ENCODE results near the gene LSM10.

LSM10 gene

GRCh38 chr1:36386265-36387140, 11.2 kb downstream of the LSM10 start:
- peaks cover 0 to 19% (median 14%) of the 10 kb centered on the region in 5 donors for H3K36me3 ChIP-seq (ENCODE audit: control insufficient read depth in 5 of 5, insufficient read depth in 5 of 5, low read length in 5 of 5)
- H3K9me3 ChIP-seq (ENCODE audit: control insufficient read depth in 5 of 5, low read length in 5 of 5), result no peaks in the 10 kb centered on the region
- no peaks in the 10 kb centered on the region for H3K27me3 ChIP-seq (ENCODE audit: control insufficient read depth in 5 of 5, insufficient read depth in 4 of 5, low read length in 5 of 5)
- peak overlapping the region; percentile 98 for H3K27ac ChIP-seq (ENCODE audit: low read depth, low read length)
- H3K4me3 ChIP-seq (ENCODE audit: low read depth in 1 of 5, low read length in 5 of 5), result peak overlapping the region; percentile 64 to 80 (median 73)
- peak overlapping the region; percentile 80 to 88 (median 82) for H3K9ac ChIP-seq (ENCODE audit: low read length in 5 of 5)
- H3K4me1 ChIP-seq (ENCODE audit: control insufficient read depth in 5 of 5, insufficient read depth in 5 of 5, low read length in 5 of 5), result peaks cover 12 to 66% (median 50%) of the 10 kb centered on the region in 5 donors

GRCh38 chr1:36385410-36386264, 12.1 kb downstream of the LSM10 start, which contains the start of gene STK40:
TSS of gene STK40 (minus strand) at chr1:36385924. CDS start at chr1:36361332, 24,592 bp downstream.
- Histone ChIP-seq H3K9ac (ENCODE audit: low read length in 5 of 5) (peak within 1 kb of the TSS; percentile 85 to 99 (median 95)), H3K36me3 (ENCODE audit: control insufficient read depth in 5 of 5, insufficient read depth in 5 of 5, low read length in 5 of 5) (peaks cover 0 to 10% (median 7%) of the 10 kb centered on the region in 5 donors), H3K9me3 (ENCODE audit: control insufficient read depth in 5 of 5, low read length in 5 of 5) (no peaks in the 10 kb centered on the region), H3K4me3 (ENCODE audit: low read depth in 1 of 5, low read length in 5 of 5) (peak within 1 kb of the TSS; percentile 79 to 93 (median 83)), H3K4me1 (ENCODE audit: control insufficient read depth in 5 of 5, insufficient read depth in 5 of 5, low read length in 5 of 5) (peaks cover 12 to 67% (median 54%) of the 10 kb centered on the region in 5 donors), H3K27me3 (ENCODE audit: control insufficient read depth in 5 of 5, insufficient read depth in 4 of 5, low read length in 5 of 5) (no peaks in the 10 kb centered on the region), H3K27ac (ENCODE audit: low read depth, low read length) (peak within 1 kb of the TSS; percentile 98)

DNA sequence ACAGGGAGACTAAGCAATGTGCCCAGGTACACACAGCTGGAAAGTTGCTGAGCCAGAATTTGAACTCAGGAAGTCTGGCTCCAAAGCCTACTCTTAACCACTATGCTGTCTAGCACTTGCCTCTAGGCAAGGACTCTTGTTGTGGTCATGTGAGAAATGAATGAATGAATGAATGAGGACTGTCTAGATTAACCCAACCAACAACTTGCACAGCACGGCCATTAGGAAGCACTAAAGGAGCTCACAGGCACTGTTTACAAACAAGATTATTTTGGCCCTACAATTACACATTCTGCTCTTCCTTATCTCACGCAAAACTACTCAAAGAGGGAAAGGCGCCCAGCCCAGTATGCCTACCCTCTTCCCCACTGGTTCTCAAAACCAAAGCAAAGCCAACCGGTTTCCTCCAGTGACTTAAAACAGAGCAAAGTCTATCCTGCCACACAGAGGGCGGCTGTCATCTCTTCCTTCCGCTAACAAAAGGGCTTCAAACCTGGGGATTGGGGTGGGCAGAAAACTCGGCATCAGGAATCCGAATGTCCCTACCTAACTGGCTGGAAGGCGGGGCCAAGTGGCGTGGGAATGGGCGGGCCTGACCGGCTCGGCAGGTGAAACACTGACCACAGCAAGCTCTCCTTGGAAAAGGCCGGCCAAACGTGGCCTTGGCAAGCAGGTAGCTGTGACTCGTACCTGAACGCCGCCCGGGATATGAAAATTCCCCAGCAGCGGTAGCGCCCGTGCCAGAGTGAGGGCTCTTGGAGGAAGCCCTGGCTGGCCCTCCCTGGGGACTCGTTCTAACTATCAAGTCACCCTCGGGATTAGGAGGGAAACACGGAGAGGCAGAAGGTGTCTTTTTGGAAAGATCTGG, 12.9 kb downstream of the LSM10 start:
- no peaks in the 10 kb centered on the region for H3K9me3 ChIP-seq (ENCODE audit: control insufficient read depth in 5 of 5, low read length in 5 of 5)
- peak overlapping the region; percentile 85 to 99 (median 95) for H3K9ac ChIP-seq (ENCODE audit: low read length in 5 of 5)
- H3K4me3 ChIP-seq (ENCODE audit: low read depth in 1 of 5, low read length in 5 of 5), result peak overlapping the region; percentile 79 to 93 (median 83)
- H3K27me3 ChIP-seq (ENCODE audit: control insufficient read depth in 5 of 5, insufficient read depth in 4 of 5, low read length in 5 of 5), result no peaks in the 10 kb centered on the region
- H3K27ac ChIP-seq (ENCODE audit: low read depth, low read length), result peak overlapping the region; percentile 98
- H3K4me1 ChIP-seq (ENCODE audit: control insufficient read depth in 5 of 5, insufficient read depth in 5 of 5, low read length in 5 of 5), result peaks cover 12 to 71% (median 60%) of the 10 kb centered on the region in 5 donors
- peaks cover 0 to 4% (median 1%) of the 10 kb centered on the region in 5 donors for H3K36me3 ChIP-seq (ENCODE audit: control insufficient read depth in 5 of 5, insufficient read depth in 5 of 5, low read length in 5 of 5)

DNA sequence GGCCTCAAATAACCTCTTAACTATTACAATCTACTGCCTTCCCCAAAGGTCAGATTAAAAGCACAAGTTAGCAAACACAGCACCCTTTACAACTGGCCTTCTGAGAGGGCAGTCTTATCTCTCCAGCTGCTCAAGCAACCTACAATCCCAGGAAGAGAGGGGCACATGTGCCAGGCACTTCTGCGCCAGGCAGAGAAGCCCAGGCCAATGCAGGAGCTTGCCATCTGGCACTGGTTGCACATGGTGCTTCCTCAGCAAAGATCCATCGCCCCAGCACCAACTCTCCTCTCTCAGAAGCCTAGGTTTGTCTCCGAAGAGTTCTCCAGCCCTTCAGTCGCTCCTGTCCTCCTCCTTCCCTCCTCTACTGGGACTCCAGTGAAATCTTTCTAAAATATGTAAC, 14.5 kb downstream of the LSM10 start:
- Histone ChIP-seq H3K4me3 (ENCODE audit: low read depth in 1 of 5, low read length in 5 of 5) (peak overlapping the region in 3 of 5 donors; percentile 6 to 27 (median 17)), H3K27me3 (ENCODE audit: control insufficient read depth in 5 of 5, insufficient read depth in 4 of 5, low read length in 5 of 5) (no peaks in the 10 kb centered on the region), H3K9ac (ENCODE audit: low read length in 5 of 5) (peak overlapping the region in 2 of 5 donors; percentile 9 to 53), H3K4me1 (ENCODE audit: control insufficient read depth in 5 of 5, insufficient read depth in 5 of 5, low read length in 5 of 5) (peaks cover 12 to 75% (median 64%) of the 10 kb centered on the region in 5 donors), H3K36me3 (ENCODE audit: control insufficient read depth in 5 of 5, insufficient read depth in 5 of 5, low read length in 5 of 5) (peaks cover 0 to 3% (median 0%) of the 10 kb centered on the region in 5 donors), H3K9me3 (ENCODE audit: control insufficient read depth in 5 of 5, low read length in 5 of 5) (no peaks in the 10 kb centered on the region), H3K27ac (ENCODE audit: low read depth, low read length) (peak overlapping the region; percentile 98)

DNA sequence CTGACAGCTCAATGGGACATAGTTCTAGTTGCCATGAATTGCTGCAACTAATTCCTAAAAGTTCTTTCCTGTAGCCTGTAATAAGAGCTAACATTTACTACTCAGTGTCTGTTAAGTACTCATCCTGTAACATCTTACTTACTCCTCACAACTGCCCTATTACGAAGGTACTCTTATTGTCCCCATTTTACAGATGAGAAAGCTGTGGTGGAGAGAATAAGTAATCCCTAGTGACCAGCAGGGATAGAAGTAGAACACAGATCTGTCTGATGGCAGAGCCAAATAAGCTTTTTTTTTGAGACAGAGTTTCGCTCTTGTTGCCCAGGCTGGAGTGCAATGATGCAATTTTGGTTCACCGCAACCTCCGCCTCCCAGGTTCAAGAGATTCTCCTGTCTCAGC, 15.0 kb downstream of the LSM10 start:
- Histone ChIP-seq H3K27me3 (ENCODE audit: control insufficient read depth in 5 of 5, insufficient read depth in 4 of 5, low read length in 5 of 5) (no peaks in the 10 kb centered on the region), H3K9me3 (ENCODE audit: control insufficient read depth in 5 of 5, low read length in 5 of 5) (no peaks in the 10 kb centered on the region), H3K4me3 (ENCODE audit: low read depth in 1 of 5, low read length in 5 of 5) (no peak overlapping the region), H3K4me1 (ENCODE audit: control insufficient read depth in 5 of 5, insufficient read depth in 5 of 5, low read length in 5 of 5) (peaks cover 14 to 77% (median 66%) of the 10 kb centered on the region in 5 donors), H3K36me3 (ENCODE audit: control insufficient read depth in 5 of 5, insufficient read depth in 5 of 5, low read length in 5 of 5) (peaks cover 0 to 3% (median 0%) of the 10 kb centered on the region in 5 donors), H3K27ac (ENCODE audit: low read depth, low read length) (peak overlapping the region; percentile 98), H3K9ac (ENCODE audit: low read length in 5 of 5) (peak overlapping the region in 1 of 5 donors; percentile 3)

DNA sequence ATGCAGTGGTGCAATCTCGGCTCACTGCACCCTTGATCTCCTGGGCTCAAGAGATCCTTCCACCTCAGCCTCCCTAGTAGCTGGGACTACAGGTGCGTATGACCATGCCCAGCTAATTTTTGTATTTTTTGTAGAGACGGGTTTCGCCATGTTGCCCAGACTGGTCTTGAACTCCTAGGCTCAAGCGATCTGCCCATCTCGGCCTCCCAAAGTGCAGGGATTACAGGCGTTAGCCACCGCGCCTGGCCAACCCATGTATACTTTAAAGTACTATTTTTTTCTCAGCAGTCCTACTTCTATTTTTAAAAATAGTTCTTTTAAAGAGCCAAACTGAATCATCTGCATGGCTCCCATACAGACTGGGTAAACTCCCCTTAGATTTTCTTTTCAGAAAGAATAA, 15.5 kb downstream of the LSM10 start:
- Histone ChIP-seq H3K9me3 (ENCODE audit: control insufficient read depth in 5 of 5, low read length in 5 of 5) (no peaks in the 10 kb centered on the region), H3K27me3 (ENCODE audit: control insufficient read depth in 5 of 5, insufficient read depth in 4 of 5, low read length in 5 of 5) (no peaks in the 10 kb centered on the region), H3K27ac (ENCODE audit: low read depth, low read length) (peak overlapping the region; percentile 98), H3K4me3 (ENCODE audit: low read depth in 1 of 5, low read length in 5 of 5) (no peak overlapping the region), H3K9ac (ENCODE audit: low read length in 5 of 5) (peak overlapping the region in 1 of 5 donors; percentile 3), H3K36me3 (ENCODE audit: control insufficient read depth in 5 of 5, insufficient read depth in 5 of 5, low read length in 5 of 5) (peaks cover 0 to 3% (median 0%) of the 10 kb centered on the region in 5 donors), H3K4me1 (ENCODE audit: control insufficient read depth in 5 of 5, insufficient read depth in 5 of 5, low read length in 5 of 5) (peaks cover 14 to 75% (median 62%) of the 10 kb centered on the region in 5 donors)

DNA sequence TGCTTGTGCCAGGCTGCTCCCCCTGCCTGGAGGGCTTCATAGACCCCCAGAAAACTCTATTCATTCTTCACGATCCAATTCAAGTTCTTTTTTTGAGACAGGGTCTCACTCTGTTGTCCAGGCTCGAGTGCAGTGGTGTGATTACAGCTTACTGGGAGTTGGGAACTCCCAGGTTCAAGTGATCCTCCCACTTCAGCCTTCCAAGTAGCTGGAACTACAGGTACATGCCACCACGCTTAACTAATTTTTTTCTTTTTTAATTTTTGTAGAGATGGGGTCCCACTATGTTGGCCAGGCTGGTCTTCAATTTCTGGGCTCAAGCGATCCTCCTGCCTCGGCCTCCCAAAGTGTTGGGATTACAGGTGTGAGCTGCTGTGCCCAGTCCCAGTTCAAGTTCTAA, 16.3 kb downstream of the LSM10 start:
- Histone ChIP-seq H3K4me1 (ENCODE audit: control insufficient read depth in 5 of 5, insufficient read depth in 5 of 5, low read length in 5 of 5) (peaks cover 12 to 68% (median 60%) of the 10 kb centered on the region in 5 donors), H3K27ac (ENCODE audit: low read depth, low read length) (no peak overlapping the region), H3K9ac (ENCODE audit: low read length in 5 of 5) (no peak overlapping the region), H3K27me3 (ENCODE audit: control insufficient read depth in 5 of 5, insufficient read depth in 4 of 5, low read length in 5 of 5) (no peaks in the 10 kb centered on the region), H3K9me3 (ENCODE audit: control insufficient read depth in 5 of 5, low read length in 5 of 5) (no peaks in the 10 kb centered on the region), H3K36me3 (ENCODE audit: control insufficient read depth in 5 of 5, insufficient read depth in 5 of 5, low read length in 5 of 5) (peaks cover 0 to 3% (median 0%) of the 10 kb centered on the region in 5 donors), H3K4me3 (ENCODE audit: low read depth in 1 of 5, low read length in 5 of 5) (no peak overlapping the region)

DNA sequence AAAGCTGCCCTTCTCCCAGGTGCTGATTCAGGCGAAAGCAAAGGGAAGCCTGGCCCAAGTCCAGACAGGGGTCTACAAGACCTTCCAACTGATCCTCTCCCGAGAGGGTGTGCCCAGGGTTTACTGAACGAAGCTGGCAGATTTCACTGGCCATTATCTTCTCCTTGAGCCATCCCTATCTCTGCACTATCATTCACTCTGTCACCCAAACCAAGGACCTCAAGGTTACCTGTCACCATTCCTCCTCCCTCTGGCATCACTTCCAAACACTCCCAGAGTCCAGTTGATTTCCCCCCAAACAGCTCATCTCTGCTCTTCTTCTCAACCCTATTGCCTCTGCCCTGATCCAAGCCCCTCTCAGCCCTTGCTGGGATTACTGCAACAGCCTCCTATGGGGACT, 16.9 kb downstream of the LSM10 start:
- Histone ChIP-seq H3K36me3 (ENCODE audit: control insufficient read depth in 5 of 5, insufficient read depth in 5 of 5, low read length in 5 of 5) (peaks cover 0 to 3% (median 0%) of the 10 kb centered on the region in 5 donors), H3K4me1 (ENCODE audit: control insufficient read depth in 5 of 5, insufficient read depth in 5 of 5, low read length in 5 of 5) (peaks cover 11 to 74% (median 63%) of the 10 kb centered on the region in 5 donors), H3K27me3 (ENCODE audit: control insufficient read depth in 5 of 5, insufficient read depth in 4 of 5, low read length in 5 of 5) (no peaks in the 10 kb centered on the region), H3K27ac (ENCODE audit: low read depth, low read length) (no peak overlapping the region), H3K4me3 (ENCODE audit: low read depth in 1 of 5, low read length in 5 of 5) (no peak overlapping the region), H3K9ac (ENCODE audit: low read length in 5 of 5) (peak overlapping the region in 2 of 5 donors; percentile 38 to 45), H3K9me3 (ENCODE audit: control insufficient read depth in 5 of 5, low read length in 5 of 5) (no peaks in the 10 kb centered on the region)

DNA sequence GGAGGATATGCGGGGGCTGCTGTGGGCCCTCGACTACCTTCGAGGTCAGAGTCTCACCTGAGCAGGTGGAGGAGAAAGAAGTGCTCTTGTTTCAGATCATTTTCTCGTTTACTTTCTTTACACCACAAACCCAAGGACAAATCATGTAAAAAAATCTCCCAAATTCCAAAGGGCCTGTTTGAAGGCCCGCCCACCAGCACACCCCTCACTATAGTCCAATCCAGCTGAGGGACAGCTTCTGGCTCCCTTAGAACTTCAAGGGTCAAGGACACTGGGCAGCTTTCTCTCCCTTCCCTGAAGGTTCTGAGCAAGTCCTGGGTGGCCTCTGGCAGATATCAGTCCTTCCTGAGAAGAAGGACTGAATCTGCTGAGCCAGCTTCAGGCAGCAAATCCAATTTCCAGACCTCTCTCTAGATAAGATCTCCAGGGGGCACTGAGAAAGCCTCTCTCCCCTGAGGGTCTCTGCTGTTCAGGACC, 17.5 kb downstream of the LSM10 start:
- H3K4me3 ChIP-seq (ENCODE audit: low read depth in 1 of 5, low read length in 5 of 5), result no peak overlapping the region
- peaks cover 0 to 3% (median 0%) of the 10 kb centered on the region in 5 donors for H3K36me3 ChIP-seq (ENCODE audit: control insufficient read depth in 5 of 5, insufficient read depth in 5 of 5, low read length in 5 of 5)
- peak overlapping the region; percentile 31 for H3K27ac ChIP-seq (ENCODE audit: low read depth, low read length)
- no peaks in the 10 kb centered on the region for H3K27me3 ChIP-seq (ENCODE audit: control insufficient read depth in 5 of 5, insufficient read depth in 4 of 5, low read length in 5 of 5)
- peak overlapping the region in 2 of 5 donors; percentile 26 to 45 for H3K9ac ChIP-seq (ENCODE audit: low read length in 5 of 5)
- no peaks in the 10 kb centered on the region for H3K9me3 ChIP-seq (ENCODE audit: control insufficient read depth in 5 of 5, low read length in 5 of 5)
- peaks cover 10 to 77% (median 68%) of the 10 kb centered on the region in 5 donors for H3K4me1 ChIP-seq (ENCODE audit: control insufficient read depth in 5 of 5, insufficient read depth in 5 of 5, low read length in 5 of 5)
